ENCODE measurements around the gene PRSS36. TPM values are rescaled to one million over a fixed set of nuclear protein-coding genes. Genes with fewer than 3 reads are reported as not detected.

The PRSS36 gene
- total RNA-seq, 1 donor from 2014 or later = 0.60 TPM

GRCh38 chr16:31194898-31195297, 45.0 kb upstream of the PRSS36 start:
- H3K27ac Mint-ChIP-seq = no peak overlapping the region
- H3K27me3 Mint-ChIP-seq = no peaks in the 10 kb centered on the region
- ChIA-PET POLR2A (interaction anchor here (1.2 to 4.0 kb wide), 3 partner anchors 7 to 14 kb away, joined by 5 to 13 read pairs (median 10); partner anchors contain the start of genes FUS and PYCARD), CTCF (no interaction called here)
- H3K36me3 Mint-ChIP-seq (ENCODE audit: low read depth) = peaks cover 90% of the 10 kb centered on the region
- H3K4me3 Mint-ChIP-seq = no peak overlapping the region
- no peak for TF ChIP-seq CTCF (IDR thresholded peaks at IDR 0.05)
- ATAC-seq (ENCODE audit: low read depth) (no peak), DNase-seq (no peak)
- H3K9me3 Mint-ChIP-seq = no peaks in the 10 kb centered on the region
- peaks cover 43% of the 10 kb centered on the region for H3K4me1 Mint-ChIP-seq
- intact Hi-C loops (cut with micrococcal nuclease) = no loop called here

GRCh38 chr16:31193874-31194273, 44.0 kb upstream of the PRSS36 start:
- ATAC-seq (ENCODE audit: low read depth) = no peak
- H3K4me1 Mint-ChIP-seq = peaks cover 34% of the 10 kb centered on the region
- no peak for DNase-seq
- H3K36me3 Mint-ChIP-seq (ENCODE audit: low read depth) = peaks cover 91% of the 10 kb centered on the region
- TF ChIP-seq CTCF (IDR thresholded peaks at IDR 0.05) = no peak
- no peaks in the 10 kb centered on the region for H3K9me3 Mint-ChIP-seq
- intact Hi-C loops (cut with micrococcal nuclease) = no loop called here
- no peaks in the 10 kb centered on the region for H3K27me3 Mint-ChIP-seq
- H3K27ac Mint-ChIP-seq = no peak overlapping the region
- POLR2A ChIA-PET = interaction anchor here (0.6 to 4.0 kb wide), 5 partner anchors 8 to 245 kb away, joined by 3 to 13 read pairs (median 4); partner anchors contain the start of genes FUS and PYCARD
- no peak overlapping the region for H3K4me3 Mint-ChIP-seq
- CTCF ChIA-PET = no interaction called here

- no peaks in the 10 kb centered on the region for H3K27me3 Mint-ChIP-seq
- no peaks in the 10 kb centered on the region for H3K9me3 Mint-ChIP-seq
- no peak overlapping the region for H3K27ac Mint-ChIP-seq
- H3K4me3 Mint-ChIP-seq = no peak overlapping the region
- H3K4me1 Mint-ChIP-seq = peaks cover 27% of the 10 kb centered on the region
- no peak for DNase-seq
- no peak for ATAC-seq (ENCODE audit: low read depth)
- peaks cover 92% of the 10 kb centered on the region for H3K36me3 Mint-ChIP-seq (ENCODE audit: low read depth)
- ChIA-PET CTCF (no interaction called here), POLR2A (interaction anchor here (0.6 to 4.0 kb wide), 4 partner anchors 9 to 26 kb away, joined by 3 to 13 read pairs (median 7); partner anchors contain the start of genes FUS and PYCARD)
- TF ChIP-seq CTCF (IDR thresholded peaks at IDR 0.05) = no peak
- intact Hi-C loops (cut with micrococcal nuclease) = loop anchor here (1.0 kb wide), 1 partner anchor 12 kb away; no protein-coding TSS in a partner anchor
These were observed 43.2 kb upstream of the PRSS36 start for GRCh38 chr16:31192856-31193642.

- DNase-seq = no peak
- ChIA-PET CTCF (no interaction called here), POLR2A (interaction anchor here (0.7 to 4.0 kb wide), 2 partner anchors 9 to 11 kb away, joined by 6 to 13 read pairs; no protein-coding TSS in a partner anchor)
- peak; percentile 28 for ATAC-seq (ENCODE audit: low read depth)
- H3K27ac Mint-ChIP-seq = no peak overlapping the region
- no peaks in the 10 kb centered on the region for H3K9me3 Mint-ChIP-seq
- no peak for TF ChIP-seq CTCF (IDR thresholded peaks at IDR 0.05)
- intact Hi-C loops (cut with micrococcal nuclease) = loop anchor here (1.0 kb wide), 1 partner anchor 11 kb away; no protein-coding TSS in a partner anchor
- H3K36me3 Mint-ChIP-seq (ENCODE audit: low read depth) = peaks cover 96% of the 10 kb centered on the region
- H3K4me3 Mint-ChIP-seq = no peak overlapping the region
- no peaks in the 10 kb centered on the region for H3K27me3 Mint-ChIP-seq
- peaks cover 31% of the 10 kb centered on the region for H3K4me1 Mint-ChIP-seq
These were observed 42.0 kb upstream of the PRSS36 start for GRCh38 chr16:31191697-31192428.

All from activated B cell treated with CpG ODN at 0.5 μM for 24 hours (primary cell).